ENCODE data around the gene PBX1.

DNA sequence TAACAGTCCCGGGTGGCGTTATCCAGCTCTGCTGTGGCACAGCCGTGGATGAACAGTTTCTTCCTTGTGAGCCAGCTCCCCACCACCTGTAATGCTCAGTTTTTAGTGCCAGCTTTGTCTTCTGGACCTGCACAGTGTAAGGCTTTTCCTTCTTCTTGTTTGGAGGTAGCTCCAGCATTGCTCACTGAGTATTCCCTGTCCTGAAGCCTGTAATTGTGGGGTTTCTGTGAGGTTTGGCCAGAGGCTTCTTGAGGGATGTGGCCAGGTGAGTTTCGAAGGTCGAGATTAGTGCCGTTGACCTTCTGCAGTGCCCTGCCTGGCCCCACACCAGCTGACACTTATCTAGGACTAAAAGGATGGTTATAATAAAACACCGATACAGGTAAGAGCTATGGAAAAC lies 75.0 kb downstream of the PBX1 start:
- TF ChIP-seq CTCF (IDR thresholded peaks at IDR 0.05; ENCODE audit: borderline replicate concordance, extremely low read depth, low read length, poor library complexity, severe bottlenecking) (no peak), EZH2 (IDR thresholded peaks at IDR 0.05; ENCODE audit: borderline replicate concordance, low read depth, low read length, severe bottlenecking) (no peak)

Data from DND-41 (cell line).